Measurements from ENCODE around the gene KIF6. TPM values are rescaled to one million over a fixed set of nuclear protein-coding genes. Genes with fewer than 3 reads are reported as not detected.

KIF6 gene
- total RNA-seq, 4 donors from 2014 or later: 0.14 to 46.6 (median 0.48) TPM; not detected in 1

DNA sequence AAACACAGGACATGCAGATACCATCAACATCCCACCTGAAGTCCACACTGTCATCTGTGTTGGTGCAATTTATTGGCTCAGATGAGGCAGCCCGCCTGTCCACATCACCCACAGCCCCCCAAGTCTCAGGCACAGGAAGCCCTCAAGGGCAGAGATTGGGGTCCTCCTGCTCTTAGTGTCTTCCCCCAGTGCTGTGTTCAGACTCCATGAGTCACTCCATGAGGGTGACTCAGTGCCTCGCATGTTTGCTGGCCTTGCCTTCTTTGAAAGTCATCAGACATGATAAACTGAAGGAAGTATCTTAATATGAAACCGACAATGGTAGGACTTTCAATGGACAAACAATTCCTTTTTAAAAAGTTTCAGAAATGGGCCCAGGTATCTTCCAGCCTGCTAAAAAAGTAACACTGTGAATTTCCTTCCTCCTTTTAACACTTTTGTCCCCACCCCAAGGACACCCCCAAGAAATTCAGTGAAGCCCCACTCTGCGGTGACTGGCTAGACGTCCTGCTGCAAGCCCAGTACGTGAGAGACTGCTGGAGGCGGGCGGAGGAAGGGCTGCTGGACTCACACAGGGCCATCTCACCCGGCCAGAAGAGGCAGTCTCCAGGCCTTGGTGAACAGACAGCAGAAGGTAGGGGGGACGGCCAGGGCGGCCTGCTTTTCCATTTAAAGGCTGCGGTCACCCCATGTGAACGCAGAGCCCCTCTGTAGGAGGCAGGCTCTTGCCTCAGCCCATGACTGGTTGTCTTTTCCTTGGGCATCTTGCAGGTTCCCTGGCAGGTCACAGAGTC lies 359.7 kb downstream of the KIF6 start:
- Histone ChIP-seq H3K9me3 (no peaks in the 10 kb centered on the region), H3K27ac (no peak overlapping the region), H3K36me3 (no peaks in the 10 kb centered on the region), H3K4me1 (no peaks in the 10 kb centered on the region), H3K27me3 (no peaks in the 10 kb centered on the region), H3K4me3 (no peak overlapping the region)
- no peak for DNase-seq
- TF ChIP-seq EP300 (IDR thresholded peaks at IDR 0.05; ENCODE audit: low read depth): no peak
- no peak for TF ChIP-seq POLR2A (IDR thresholded peaks at IDR 0.05)
- TF ChIP-seq, protein P1, sequence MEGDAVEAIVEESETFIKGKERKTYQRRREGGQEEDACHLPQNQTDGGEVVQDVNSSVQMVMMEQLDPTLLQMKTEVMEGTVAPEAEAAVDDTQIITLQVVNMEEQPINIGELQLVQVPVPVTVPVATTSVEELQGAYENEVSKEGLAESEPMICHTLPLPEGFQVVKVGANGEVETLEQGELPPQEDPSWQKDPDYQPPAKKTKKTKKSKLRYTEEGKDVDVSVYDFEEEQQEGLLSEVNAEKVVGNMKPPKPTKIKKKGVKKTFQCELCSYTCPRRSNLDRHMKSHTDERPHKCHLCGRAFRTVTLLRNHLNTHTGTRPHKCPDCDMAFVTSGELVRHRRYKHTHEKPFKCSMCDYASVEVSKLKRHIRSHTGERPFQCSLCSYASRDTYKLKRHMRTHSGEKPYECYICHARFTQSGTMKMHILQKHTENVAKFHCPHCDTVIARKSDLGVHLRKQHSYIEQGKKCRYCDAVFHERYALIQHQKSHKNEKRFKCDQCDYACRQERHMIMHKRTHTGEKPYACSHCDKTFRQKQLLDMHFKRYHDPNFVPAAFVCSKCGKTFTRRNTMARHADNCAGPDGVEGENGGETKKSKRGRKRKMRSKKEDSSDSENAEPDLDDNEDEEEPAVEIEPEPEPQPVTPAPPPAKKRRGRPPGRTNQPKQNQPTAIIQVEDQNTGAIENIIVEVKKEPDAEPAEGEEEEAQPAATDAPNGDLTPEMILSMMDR (IDR thresholded peaks at IDR 0.05): no peak
- TF ChIP-seq POLR2AphosphoS5 (IDR thresholded peaks at IDR 0.05): no peak
- 91 to 95% methylated on average over 3 to 13 of the region's 13 CpGs for WGBS, 2 donors (ENCODE audit: low coverage in 1 of 2)
- in situ Hi-C loops (cut with MboI; ENCODE audit: low pct_ligation_motif_present in 1 of 4, low pct_unique_long_range_greater_than_20kb in 1 of 4, low sequenced_read_pairs in 3 of 4) (loop anchor here (25.0 kb wide), 4 partner anchors 522 to 1672 kb away; partner anchors contain the start of genes TSPO2 (in 2 of the 4) and UNC5CL (in 2 of the 4)), intact Hi-C loops (cut with DNase I; ENCODE audit: low total_unique reads) (loop anchor here (10.0 kb wide), 1 partner anchor 509 kb away; no protein-coding TSS in a partner anchor)

DNA sequence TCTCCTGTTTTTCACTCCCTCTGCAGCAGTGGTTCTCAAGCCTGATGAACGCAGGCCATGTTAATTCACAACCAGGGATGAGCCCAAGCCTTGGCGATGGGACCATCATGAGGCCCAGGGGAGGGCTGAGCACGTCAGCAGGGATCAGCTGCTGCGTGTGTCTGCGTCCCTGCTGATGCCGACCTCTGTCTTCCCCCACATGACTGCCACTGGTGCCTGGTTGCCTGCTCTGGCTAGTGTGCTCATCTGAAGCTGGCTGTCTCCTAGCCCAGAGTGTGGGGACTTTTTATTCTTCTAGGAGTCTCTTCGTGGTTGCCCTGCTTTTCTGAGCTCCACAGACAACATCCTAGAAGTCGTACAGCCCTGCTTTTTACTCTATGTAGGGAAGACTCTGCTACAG lies 361.9 kb downstream of the KIF6 start:
- no peak for DNase-seq
- in situ Hi-C loops (cut with MboI; ENCODE audit: low pct_ligation_motif_present in 1 of 4, low pct_unique_long_range_greater_than_20kb in 1 of 4, low sequenced_read_pairs in 3 of 4) (loop anchor here (25.0 kb wide), 4 partner anchors 524 to 1674 kb away; partner anchors contain the start of genes TSPO2 (in 2 of the 4) and UNC5CL (in 2 of the 4)), intact Hi-C loops (cut with DNase I; ENCODE audit: low total_unique reads) (loop anchor here (10.0 kb wide), 1 partner anchor 512 kb away; no protein-coding TSS in a partner anchor)
- no peak for TF ChIP-seq POLR2AphosphoS5 (IDR thresholded peaks at IDR 0.05)
- TF ChIP-seq, protein P1 (IDR thresholded peaks at IDR 0.05): no peak
- no peak for TF ChIP-seq EP300 (IDR thresholded peaks at IDR 0.05; ENCODE audit: low read depth)
- no peak for TF ChIP-seq POLR2A (IDR thresholded peaks at IDR 0.05)
- Histone ChIP-seq H3K36me3 (no peaks in the 10 kb centered on the region), H3K27me3 (no peaks in the 10 kb centered on the region), H3K4me1 (no peaks in the 10 kb centered on the region), H3K4me3 (no peak overlapping the region), H3K27ac (no peak overlapping the region), H3K9me3 (no peaks in the 10 kb centered on the region)
- 67 to 81% methylated on average over 1 to 8 of the region's 8 CpGs for WGBS, 2 donors (ENCODE audit: low coverage in 1 of 2)

DNA sequence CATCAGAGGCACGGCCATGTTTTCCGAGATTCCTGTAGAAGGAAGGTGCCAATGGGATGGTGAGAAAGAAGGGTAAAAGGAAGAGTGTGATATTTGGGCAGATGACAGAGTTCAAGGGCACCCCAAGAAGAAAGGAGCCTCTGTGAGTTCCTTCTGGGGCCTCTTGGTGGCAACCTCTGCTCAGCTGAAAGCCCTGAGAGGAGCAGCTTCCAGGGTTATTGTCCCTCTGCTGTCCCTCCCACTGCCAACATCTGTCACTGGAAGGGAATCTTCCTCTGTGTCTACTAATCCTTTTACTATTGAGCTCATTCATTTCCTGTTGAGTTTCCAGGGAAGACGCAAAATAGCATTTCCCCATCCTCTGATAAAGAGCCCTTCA lies 362.7 kb downstream of the KIF6 start:
- WGBS, 2 donors (ENCODE audit: low coverage in 1 of 2): 48 to 54% methylated on average over 2 to 3 of the region's 3 CpGs
- Histone ChIP-seq H3K9me3 (no peaks in the 10 kb centered on the region), H3K36me3 (no peaks in the 10 kb centered on the region), H3K27me3 (no peaks in the 10 kb centered on the region), H3K4me1 (no peaks in the 10 kb centered on the region), H3K4me3 (no peak overlapping the region), H3K27ac (no peak overlapping the region)
- intact Hi-C loops (cut with DNase I; ENCODE audit: low total_unique reads) (loop anchor here (10.0 kb wide), 1 partner anchor 512 kb away; no protein-coding TSS in a partner anchor), in situ Hi-C loops (cut with MboI; ENCODE audit: low pct_ligation_motif_present in 1 of 4, low pct_unique_long_range_greater_than_20kb in 1 of 4, low sequenced_read_pairs in 3 of 4) (loop anchor here (25.0 kb wide), 4 partner anchors 525 to 1675 kb away; partner anchors contain the start of genes TSPO2 (in 2 of the 4) and UNC5CL (in 2 of the 4))
- DNase-seq: no peak
- TF ChIP-seq EP300 (IDR thresholded peaks at IDR 0.05; ENCODE audit: low read depth) (no peak), POLR2AphosphoS5 (IDR thresholded peaks at IDR 0.05) (no peak), POLR2A (IDR thresholded peaks at IDR 0.05) (no peak)
- TF ChIP-seq, protein P1 (IDR thresholded peaks at IDR 0.05): no peak
